COR-L47 (cell line): ENCODE data around the gene ACER3.
A peak's percentile ranks its signal among the peaks of the same experiment; 100 is the strongest.
"Not testable (repeated sequence)": the region's sequence is repeated elsewhere in the genome, so short reads cannot be mapped to it uniquely, and the experiment has no call there.

ENCODE experiments used
- DNase-seq: peaks from one replicate; lab custom pipeline; 2025; lab: John Stamatoyannopoulos, UW

Gene ACER3

GRCh38 chr11:76872959-76873827 is 12.5 kb downstream of the ACER3 start:
- DNase-seq, result no peak

- DNase-seq, result no peak
These were observed 17.3 kb downstream of the ACER3 start for GRCh38 chr11:76878014-76878413.

GRCh38 chr11:76880314-76880713 is 19.6 kb downstream of the ACER3 start:
- no peak for DNase-seq

- DNase-seq, result no peak
These were observed 20.2 kb downstream of the ACER3 start for GRCh38 chr11:76880956-76881355.

GRCh38 chr11:76885390-76886097 is 24.8 kb downstream of the ACER3 start:
- DNase-seq, result no peak

GRCh38 chr11:76888989-76889388 is 28.3 kb downstream of the ACER3 start:
- no peak for DNase-seq

- no peak for DNase-seq
These were observed 28.8 kb downstream of the ACER3 start for GRCh38 chr11:76889411-76889975.

GRCh38 chr11:76890329-76890728 is 29.6 kb downstream of the ACER3 start:
- DNase-seq, result no peak

GRCh38 chr11:76891285-76891684 is 30.6 kb downstream of the ACER3 start:
- no peak for DNase-seq

GRCh38 chr11:76891793-76892192 is 31.1 kb downstream of the ACER3 start:
- DNase-seq, result no peak

- no peak for DNase-seq
These were observed 31.6 kb downstream of the ACER3 start for GRCh38 chr11:76892306-76892705.

- no peak for DNase-seq
These were observed 36.5 kb downstream of the ACER3 start for GRCh38 chr11:76897233-76897632.

- no peak for DNase-seq
These were observed 40.4 kb downstream of the ACER3 start for GRCh38 chr11:76901144-76901543.

- not testable (repeated sequence) for DNase-seq
These were observed 40.9 kb downstream of the ACER3 start for GRCh38 chr11:76901622-76902021.

- DNase-seq, result no peak
These were observed 41.6 kb downstream of the ACER3 start for GRCh38 chr11:76902121-76903014.

- DNase-seq, result peak; percentile 20
These were observed 42.6 kb downstream of the ACER3 start for GRCh38 chr11:76903325-76903724.

- DNase-seq, result no peak
These were observed 50.1 kb downstream of the ACER3 start for GRCh38 chr11:76910620-76911414.

- no peak for DNase-seq
These were observed 50.7 kb downstream of the ACER3 start for GRCh38 chr11:76911415-76911808.

GRCh38 chr11:76916712-76917111 is 56.0 kb downstream of the ACER3 start:
- DNase-seq, result no peak

GRCh38 chr11:76918941-76919386 is 58.2 kb downstream of the ACER3 start:
- peak; percentile 48 for DNase-seq

GRCh38 chr11:76919467-76919866 is 58.7 kb downstream of the ACER3 start:
- no peak for DNase-seq
